CD4-positive, alpha-beta T cell treated with Interferon alpha-2 for 1 hour (primary cell): Measurements from ENCODE around the gene LAMC1.

Source experiments
- DNase-seq, 2 donors: peaks; one replicate each; pipeline ENCODE4 v3.0.0-alpha.2; 2020 to 2022

The LAMC1 gene

GRCh38 chr1:183081402-183082120 is 58.3 kb downstream of the LAMC1 start:
- no peak for DNase-seq

GRCh38 chr1:183082650-183083049 is 59.4 kb downstream of the LAMC1 start:
- DNase-seq: no peak

GRCh38 chr1:183087001-183087400 is 63.8 kb downstream of the LAMC1 start:
- no peak for DNase-seq

- no peak for DNase-seq
These were observed 65.9 kb downstream of the LAMC1 start for GRCh38 chr1:183089025-183089639.

GRCh38 chr1:183090391-183091006 is 67.3 kb downstream of the LAMC1 start:
- no peak for DNase-seq

GRCh38 chr1:183091181-183091580 is 68.0 kb downstream of the LAMC1 start:
- no peak for DNase-seq

- no peak for DNase-seq
These were observed 69.1 kb downstream of the LAMC1 start for GRCh38 chr1:183092350-183092749.

GRCh38 chr1:183093066-183093668 is 69.9 kb downstream of the LAMC1 start:
- DNase-seq: no peak

- no peak for DNase-seq
These were observed 70.6 kb downstream of the LAMC1 start for GRCh38 chr1:183093786-183094298.

- no peak for DNase-seq
These were observed 71.1 kb downstream of the LAMC1 start for GRCh38 chr1:183094351-183094750.

GRCh38 chr1:183096351-183096750 is 73.1 kb downstream of the LAMC1 start:
- DNase-seq: no peak

GRCh38 chr1:183096894-183097293 is 73.7 kb downstream of the LAMC1 start:
- DNase-seq: no peak

- no peak for DNase-seq
These were observed 74.3 kb downstream of the LAMC1 start for GRCh38 chr1:183097438-183098051.

- DNase-seq: no peak
These were observed 75.1 kb downstream of the LAMC1 start for GRCh38 chr1:183098317-183098716.

- DNase-seq: no peak
These were observed 77.2 kb downstream of the LAMC1 start for GRCh38 chr1:183100361-183100974.

- no peak for DNase-seq
These were observed 77.9 kb downstream of the LAMC1 start for GRCh38 chr1:183101081-183101480.

- DNase-seq: peak in 1 of 2 donors; percentile 3
These were observed 78.6 kb downstream of the LAMC1 start for GRCh38 chr1:183101841-183102276.

GRCh38 chr1:183103147-183103546 is 79.9 kb downstream of the LAMC1 start:
- no peak for DNase-seq

- no peak for DNase-seq
These were observed 80.4 kb downstream of the LAMC1 start for GRCh38 chr1:183103577-183103976.

- DNase-seq: no peak
These were observed 82.2 kb downstream of the LAMC1 start for GRCh38 chr1:183105449-183105848.

GRCh38 chr1:183106166-183106565 is 82.9 kb downstream of the LAMC1 start:
- DNase-seq: no peak

GRCh38 chr1:183106746-183107145 is 83.5 kb downstream of the LAMC1 start:
- no peak for DNase-seq
